ENCODE results near the gene IQSEC3.
"Not testable (repeated sequence)": the region's sequence is repeated elsewhere in the genome, so short reads cannot be mapped to it uniquely, and the experiment has no call there.

IQSEC3 gene

DNA sequence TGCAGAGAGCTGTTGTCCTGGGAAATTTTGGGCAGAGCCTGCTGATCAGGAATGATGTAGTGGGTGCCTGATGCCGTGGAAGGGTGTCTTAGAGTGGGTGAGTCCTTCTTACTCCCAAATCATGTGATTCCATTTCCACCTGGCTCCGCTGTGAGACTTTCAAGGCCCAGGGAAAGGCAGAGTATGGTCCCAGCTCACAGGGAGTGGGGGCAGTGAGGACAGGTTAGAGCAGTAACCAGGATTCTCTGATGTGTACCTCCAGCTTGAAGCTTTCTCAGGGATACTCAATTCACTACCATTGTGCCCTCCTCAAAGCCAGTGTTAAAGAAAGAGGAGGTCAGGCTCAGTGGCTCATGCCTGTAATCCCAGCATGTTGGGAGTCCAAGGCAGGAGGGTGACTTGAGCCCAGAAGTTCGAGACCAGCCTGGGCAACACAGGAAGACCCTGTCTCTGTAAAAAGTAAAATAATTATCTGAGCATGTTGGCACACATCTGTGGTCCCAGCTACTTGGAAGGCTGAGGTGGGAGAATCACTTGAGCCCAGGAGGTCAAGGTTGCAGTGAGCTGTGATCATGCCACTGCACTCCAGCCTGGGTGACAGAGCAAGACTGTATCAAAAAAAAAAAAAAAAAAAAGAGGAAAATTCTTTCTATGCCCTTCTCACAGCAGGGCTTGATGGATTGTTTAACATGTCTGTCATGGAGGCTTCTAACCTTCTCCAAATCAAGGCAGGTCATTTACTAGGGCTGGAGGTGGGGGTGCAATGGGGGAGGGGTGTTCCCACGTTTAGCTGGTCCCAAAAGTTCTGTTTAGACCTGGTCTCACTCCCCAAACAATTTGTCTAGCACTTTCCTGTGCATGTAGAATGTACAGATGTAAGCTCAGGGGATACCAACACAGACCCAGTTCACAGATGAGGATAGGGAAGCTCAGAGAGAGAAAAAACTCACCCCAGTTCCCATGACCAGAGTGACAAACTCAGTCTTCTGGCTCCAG, 12.5 kb upstream of the IQSEC3 start:
- no peak for DNase-seq

DNA sequence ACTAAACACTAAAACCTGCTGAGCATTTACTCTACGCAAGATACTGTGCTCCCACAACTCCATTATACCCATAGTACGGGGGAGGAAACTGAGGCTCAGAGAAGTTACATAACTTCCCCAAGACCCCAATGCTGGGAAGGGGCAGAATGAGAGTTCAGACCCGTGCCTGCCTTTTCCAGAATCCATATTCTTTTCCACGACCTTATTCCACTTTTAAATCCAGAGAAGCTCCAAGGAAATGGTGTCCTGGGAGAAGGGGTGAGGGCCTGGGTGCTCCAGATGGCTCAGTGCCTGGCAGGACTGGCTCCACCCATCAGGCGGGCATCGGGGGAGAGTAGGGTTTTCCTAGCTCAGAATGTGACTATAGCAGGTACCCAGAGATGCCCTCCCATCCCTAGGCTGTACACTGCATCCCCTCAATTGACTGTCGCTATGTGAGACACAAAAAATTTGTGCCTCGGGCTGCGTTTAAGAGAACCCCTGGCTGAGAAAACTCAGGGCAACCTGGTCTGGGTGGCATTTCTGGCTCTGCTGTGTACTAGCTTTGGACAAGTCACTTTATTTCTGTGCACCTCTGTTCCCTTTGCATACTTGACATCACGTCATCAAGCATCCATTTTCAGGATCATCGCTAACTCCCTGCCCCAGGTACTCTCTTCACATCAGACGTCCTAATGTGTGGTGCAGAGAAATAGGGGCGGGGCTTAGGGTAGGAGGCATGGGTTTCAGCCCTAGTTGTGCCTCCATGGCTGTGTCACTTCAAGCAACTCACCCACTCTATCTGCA, 11.6 kb upstream of the IQSEC3 start:
- DNase-seq: no peak

DNA sequence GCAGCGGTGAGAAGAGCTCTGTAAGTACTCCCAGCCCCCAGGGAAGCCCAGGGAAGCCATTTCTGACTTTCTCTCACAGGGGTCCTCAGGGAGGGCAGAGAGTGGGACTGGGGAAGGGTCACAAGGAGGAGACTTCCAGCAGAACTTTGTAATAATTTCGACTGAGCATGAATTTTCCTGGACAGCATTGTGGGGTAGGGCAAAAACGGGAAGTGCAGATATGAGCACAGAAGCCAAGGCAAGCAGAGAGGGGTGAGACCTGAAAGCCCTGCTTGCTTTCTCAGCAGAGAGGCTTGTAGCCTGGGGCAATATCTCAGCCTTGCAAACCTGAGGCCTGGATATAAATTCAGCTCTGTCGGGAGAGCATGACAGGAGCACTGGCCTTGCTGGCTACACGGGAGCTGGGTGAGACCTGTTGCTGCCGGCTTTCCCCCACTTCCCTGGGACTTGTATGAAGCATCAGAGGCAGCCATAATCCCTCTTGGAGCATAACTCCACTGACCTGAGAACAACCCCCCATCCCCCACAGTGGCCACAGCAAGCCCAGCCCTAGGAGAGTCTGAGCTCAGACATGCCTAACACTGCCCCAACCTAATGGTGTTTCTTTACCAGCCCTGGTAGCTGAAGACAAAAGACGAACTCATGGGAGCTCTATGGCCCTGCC, 9.8 kb upstream of the IQSEC3 start:
- no peak for DNase-seq

DNA sequence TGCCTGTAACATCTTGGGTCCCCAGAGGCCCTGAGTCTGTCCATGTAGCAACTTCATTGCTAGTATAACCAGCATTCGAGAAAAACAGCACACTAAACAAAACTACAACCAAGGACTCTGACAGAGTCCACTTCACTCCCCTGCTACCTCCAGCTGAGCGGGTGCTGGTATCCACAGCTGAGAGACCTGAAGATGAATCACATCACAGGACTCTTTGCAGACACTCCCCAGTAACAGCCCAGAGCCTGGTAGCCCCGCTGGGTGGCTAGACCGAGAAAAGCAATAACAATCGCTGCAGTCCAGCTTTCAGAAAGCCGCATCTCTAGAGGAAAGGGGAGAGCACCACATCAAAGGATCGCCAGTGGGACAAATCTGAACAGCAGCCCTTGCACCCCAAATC, 9.0 kb upstream of the IQSEC3 start:
- DNase-seq: no peak

DNA sequence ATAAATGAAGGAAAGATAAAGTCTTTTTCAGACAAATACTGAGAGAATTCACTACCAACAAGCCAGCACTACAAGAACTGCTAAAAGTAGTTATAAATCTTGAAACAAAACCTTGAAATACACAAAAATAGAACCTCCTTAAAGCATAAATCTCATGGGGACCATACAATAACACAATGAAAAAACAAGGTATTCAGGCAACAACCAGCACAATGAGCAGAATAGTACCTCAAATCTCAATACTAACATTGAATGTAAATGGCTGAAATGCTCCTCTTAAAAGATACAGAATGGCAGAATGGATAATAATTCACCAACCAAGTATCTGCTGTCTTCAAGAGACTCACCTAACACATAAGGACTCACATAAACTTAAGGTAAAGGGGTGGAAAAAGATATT, 7.7 kb upstream of the IQSEC3 start:
- DNase-seq: no peak

DNA sequence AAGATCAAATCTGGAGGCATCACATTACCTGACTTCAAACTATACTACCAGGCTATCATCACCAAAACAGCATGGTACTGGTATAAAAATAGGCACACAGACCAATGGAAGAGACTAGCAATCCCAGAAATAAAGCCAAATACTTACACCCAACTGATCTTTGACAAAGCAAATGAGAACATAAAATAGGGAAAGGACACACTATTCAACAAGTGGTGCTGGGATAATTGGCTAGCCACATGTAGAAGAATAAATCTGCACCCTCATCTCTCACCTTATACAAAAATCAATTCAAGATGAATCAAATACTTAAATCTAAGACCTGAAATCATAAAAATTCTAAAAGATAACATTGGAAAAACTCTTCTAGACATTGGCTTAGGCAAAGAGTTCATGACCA, 4.7 kb upstream of the IQSEC3 start:
- not testable (repeated sequence) for DNase-seq

DNA sequence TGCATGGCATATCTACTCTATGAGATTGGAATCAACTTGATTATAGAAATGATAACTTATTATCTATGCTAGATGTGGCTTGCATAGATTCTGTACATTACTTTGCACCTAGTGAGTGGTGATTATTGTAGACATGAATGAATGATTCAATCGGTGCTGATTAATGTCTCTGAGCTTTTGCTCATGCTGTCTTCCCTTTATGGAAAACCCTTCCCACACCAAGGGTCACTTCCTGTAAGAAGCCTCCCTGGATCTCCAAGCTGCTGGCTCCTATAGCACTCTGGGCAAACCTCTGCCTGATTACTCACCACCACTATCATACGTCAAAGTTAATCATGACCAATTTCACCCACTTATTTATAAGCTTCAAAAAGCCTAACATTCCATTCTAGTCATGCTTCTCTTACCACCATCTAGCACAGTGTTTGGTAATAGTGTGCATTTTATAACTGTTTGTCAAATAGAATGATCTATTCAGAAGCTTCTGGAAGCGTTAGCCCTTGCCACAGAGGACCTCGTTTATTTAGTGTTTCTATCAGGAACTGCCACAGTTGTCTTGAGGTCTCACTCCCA, 990 bp upstream of the IQSEC3 start:
- DNase-seq: not testable (repeated sequence)

DNA sequence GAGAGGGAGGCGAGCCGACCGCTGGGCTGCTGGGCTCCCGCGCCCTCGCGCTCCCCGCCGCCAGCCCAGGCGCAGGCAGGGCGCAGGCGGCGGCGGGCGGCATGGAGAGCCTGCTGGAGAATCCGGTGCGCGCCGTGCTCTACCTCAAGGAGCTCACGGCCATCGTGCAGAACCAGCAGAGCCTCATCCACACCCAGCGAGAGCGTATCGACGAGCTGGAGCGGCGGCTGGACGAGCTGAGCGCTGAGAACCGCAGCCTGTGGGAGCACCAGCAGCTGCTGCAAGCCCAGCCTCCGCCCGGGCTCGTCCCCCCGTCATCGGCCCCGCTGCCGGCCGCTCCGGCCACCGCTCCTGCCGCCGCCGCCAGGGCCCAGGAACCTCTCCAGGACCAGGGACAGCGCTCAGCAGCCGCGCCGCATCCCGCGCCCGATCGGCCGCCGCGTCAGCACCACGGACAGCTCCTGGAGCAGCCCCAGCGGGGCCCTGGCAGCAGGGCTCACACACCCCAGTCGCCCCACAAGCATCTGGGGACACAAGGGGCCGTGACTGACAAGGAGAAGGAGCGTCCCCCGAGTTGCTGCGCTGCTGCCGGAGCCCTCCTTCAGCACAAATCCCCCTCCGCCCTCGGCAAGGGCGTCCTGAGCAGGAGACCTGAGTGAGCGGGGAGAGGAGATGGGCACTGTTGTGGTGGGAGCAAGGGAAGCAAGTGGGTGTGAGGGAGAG, 376 bp downstream of the IQSEC3 start:
- DNase-seq: not testable (repeated sequence)

DNA sequence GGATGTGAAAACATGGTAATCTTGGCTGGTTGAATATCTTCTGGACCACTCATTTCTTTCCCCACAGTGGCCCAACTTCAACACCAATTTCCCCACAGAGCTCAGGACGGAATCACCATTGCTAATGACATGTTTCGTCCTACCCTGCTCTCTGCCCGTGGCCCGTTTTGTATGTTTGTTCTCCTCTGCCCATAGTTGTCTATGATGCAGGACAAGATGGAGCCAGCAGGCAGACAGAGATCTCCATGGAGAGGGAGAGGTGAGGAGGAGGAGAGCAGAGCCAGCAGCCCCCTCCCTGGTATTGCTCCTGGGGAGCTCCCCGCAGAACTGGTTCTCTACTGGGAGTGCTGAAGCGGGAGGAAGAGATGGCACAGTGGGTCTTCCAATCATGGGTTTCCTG, 3.1 kb downstream of the IQSEC3 start:
- DNase-seq: not testable (repeated sequence)

DNA sequence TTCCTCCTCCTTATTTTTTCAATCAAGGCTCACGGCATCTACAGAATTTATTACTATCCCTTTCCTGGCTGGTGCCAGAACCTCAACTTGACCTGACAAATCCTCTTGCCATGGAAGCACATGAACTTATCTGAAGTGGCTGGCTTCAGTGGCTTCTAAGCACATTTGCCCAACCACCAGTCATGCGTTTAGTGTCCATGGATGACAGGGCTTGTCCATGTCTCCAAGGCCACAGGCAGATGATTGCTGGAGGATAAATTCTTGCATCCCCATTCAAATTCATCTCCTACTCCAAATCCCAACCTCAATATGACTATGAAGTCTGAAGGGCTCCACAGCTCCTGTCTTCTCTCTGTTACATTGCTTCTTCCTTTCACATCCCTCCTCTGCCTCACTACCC, 4.0 kb downstream of the IQSEC3 start:
- DNase-seq: not testable (repeated sequence)

DNA sequence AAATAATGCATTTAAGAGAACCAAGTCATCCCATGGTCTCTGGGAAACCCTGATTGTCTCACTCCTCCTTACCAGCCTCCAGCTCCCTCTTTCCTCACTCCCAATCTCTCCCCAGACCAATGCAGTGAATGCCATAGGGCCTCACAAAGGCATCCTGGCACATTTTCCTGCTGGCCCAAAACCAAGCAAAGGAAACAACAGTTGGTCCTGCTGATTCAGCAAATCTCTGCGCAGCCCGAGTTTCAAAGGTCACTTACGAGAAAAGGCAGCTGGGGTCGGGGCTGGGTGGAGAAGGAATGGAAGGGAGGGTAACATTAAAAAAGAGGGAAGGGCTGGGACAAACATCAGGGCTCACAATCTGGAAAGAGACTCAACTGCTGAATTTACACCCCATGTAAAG, 5.5 kb downstream of the IQSEC3 start:
- DNase-seq: not testable (repeated sequence)

DNA sequence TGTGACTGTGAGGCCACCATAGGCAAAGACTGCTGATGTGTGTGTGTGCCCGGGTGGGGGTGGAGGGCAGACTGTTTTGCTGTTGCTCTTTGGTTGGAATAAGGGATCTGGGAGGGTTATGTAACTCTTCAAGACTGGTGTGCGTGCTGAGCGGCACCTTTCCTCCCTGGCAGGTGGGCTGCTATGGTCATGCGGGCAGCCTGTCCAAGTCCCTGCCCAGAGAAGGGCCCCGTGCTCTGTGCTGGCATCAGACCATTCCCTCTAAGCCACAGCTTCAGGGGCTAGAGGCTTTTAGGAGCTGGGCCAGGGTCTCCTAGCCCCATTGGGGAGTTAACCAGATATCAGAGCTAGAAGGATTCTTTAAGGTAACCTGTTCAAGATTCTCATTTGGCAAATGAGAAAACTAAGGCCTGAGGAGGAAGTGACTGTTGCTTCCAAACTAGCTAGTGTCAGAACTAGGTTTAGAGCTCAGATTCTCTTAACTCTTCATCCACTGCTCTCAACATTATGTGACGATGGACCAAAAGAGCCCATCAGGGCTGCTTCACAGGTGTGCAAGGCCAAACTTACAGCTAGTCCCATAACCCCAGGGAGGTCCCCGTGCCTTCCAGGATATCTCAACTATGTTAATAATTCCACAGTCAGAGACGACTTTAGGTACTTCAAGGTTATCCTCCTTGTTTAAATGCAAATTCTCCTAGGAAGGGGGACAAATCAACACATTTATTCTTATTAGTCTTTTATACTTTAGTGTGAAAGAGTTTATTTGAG, 8.0 kb downstream of the IQSEC3 start:
- not testable (repeated sequence) for DNase-seq

DNA sequence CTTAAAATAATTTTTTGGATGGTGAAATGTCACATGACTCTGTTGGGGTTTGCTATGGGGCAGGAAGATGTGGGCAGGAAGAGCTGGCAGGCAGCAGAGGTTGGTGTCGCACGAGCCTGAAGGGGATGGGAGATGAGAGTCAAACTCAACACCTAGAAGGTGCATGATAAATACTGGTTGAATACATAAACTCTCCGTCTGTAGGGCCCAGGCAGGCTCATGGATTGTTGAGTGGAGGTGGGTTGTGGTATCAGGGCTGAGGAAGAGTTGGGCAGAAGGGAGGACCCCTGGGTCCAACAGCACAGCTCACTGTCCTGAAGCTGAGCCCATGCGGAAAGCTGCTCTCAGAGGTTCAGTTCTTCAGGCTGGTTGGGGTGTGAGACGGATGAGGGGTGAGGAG, 9.0 kb downstream of the IQSEC3 start:
- not testable (repeated sequence) for DNase-seq

DNA sequence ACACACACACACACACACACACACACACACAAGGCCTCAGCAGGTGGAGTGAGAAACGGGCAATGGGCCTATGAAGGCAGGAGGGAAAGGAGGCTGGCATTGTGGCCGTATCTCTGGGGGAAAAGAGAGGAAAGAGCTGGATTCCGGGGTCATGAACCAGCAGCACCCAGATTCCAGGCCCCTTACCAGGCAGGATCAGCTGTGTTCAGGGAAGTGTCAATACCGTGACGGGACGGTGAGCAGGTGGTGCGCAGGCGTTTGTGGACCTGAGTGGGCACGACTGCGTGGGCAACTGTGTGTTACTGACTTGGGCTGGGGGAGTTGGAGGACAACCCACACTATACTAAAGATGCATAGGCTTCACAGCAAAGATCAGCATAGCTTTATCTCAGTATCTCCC, 9.5 kb downstream of the IQSEC3 start:
- DNase-seq: not testable (repeated sequence)

DNA sequence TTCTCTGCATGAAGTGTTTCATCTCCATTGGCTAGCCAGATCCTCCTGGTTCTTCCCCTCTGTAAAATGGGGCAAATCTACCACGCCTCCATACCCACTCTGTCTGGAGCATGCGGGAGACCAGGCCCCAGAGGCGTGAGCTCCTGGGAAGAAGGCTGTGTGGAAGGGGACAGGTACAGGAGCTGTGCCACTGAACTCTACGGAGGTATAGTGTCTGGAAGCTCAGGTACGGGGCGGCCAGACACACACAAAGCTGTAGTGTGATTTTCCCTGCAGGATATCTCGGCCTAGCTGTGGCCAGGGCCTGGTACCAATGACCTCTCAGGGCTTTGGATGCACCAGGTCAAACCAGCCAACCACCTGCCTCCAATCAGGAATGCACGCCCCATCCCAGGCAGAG, 10.0 kb downstream of the IQSEC3 start:
- not testable (repeated sequence) for DNase-seq

DNA sequence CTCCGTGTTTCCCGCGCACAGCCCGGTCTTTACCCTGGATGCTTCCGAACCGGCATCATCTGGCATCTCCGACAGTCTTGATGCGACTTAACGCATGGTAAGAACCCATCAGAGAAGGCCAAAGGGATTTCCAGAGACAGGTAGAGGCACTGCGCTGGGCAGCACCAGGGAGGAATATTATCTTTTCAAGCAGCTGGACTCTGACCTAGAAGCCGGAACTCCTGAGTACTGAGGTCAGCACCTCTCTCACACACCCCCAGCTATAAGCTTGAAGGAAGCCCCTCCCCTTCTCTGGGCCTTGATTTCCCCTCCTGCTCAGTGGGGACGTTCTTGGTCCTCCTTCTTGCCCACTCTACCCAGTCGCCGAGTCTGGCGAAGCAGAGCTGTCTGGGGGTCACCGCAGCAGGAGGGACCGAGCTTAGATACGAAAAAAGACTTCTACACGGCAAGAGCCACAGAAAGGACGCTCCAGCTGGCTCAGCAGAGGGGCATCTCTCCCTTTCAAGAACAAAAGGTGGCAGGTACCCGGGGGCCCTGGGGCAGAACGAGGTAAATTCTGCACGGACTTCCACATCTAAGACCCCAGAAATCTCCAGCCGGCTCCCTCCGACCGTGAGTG, 10.6 kb downstream of the IQSEC3 start:
- DNase-seq: not testable (repeated sequence)

DNA sequence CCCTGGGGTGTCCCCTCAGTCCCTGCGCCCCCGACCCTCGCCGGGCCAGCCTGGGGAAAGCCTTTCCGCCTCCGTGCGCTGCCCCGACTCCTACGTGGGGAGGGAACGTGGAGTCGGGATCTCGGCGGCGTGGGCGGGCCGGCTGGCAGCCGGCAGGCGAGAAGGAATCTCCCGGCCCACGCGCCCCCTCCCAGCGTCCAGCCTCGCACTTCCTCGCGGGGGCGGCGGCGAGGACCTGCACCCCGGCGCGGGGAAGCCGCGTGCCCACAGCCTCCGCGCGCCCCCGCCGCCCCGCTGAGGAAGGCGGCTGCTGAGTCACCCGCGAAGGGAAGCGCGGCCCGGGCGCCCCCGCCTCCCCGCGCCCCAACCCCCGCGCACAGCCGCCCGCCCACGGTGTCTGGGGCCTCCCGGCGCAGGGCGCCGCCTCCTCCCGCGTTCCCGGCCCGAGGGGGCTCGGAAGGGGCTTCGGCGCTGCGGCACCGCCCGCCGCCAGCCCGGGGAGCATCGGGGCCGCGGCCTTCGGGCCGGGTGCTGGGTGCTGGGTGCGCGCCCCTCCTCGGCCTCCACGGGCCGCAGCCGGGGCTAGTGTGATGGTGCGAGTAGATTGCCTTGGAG, 11.3 kb downstream of the IQSEC3 start:
- DNase-seq: peak; percentile 33

DNA sequence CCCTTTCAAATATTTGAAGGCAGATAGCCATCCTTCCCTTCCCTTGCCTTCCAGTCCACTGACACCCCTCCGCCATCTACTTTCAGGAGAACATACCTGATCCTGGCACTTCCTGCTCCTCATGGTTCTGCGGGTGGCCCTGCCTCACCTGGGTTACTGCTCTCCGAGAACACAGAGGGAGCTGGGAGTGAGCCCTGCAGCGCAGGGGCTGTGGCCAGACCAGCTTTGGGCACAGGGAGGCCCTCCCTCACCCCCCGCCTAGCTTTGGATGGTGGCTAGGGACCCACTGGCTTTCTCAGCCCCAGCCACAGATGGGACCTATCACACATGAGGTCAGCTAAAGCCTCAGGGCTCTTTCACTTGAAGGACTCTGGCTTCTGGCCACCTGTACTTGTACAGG, 12.4 kb downstream of the IQSEC3 start:
- no peak for DNase-seq

DNA sequence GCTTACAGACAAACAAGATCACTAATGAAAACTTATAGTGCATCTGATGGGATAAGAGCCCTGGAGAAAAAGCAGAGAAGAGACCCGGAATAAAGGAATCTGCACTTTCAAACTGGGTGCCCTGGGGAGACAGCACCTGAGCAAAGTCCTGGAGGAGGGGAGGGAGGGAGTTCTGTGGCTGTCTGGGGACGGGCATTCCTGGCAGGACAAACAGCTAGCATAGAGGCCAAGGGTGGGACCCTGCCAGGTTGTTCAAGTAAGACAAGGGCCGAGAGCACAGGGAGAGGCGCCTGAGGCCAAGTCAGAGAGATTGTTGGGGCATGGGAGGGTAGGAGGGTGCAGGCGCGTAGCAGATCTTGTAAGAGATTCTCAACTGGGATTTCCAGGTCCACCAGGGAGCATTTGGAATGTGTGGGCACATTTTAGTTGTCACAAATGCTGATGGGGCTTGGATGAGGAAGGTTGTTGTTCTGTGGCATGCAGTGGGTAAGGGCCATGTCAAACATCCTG, 14.2 kb downstream of the IQSEC3 start:
- no peak for DNase-seq

DNA sequence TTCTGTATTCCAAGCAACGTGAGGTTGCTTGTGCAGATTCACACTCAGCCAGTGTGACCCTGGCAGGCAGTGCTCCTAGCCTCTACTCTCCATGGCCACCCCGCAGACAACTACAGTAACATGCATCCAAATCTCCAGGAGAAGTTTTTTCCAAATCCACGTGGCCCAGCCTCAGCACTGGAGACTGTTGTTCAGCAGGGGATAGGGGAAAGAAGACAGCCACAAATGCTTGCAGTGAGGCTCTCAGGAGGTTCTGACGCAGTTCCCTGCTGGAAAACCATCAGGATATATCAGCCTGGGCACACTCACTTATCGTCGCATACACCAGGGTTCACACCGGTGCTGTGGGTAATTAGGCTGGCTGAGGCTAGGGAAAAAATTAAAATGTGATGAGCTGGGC, 16.2 kb downstream of the IQSEC3 start:
- no peak for DNase-seq

All from stimulated activated CD4-positive, alpha-beta T cell treated with anti-CD3 and anti-CD28 coated beads, Interleukin-4, amount 100 ng/mL, for 1 hour (primary cell).